Progenitor cell of endocrine pancreas (in vitro differentiated cells): ENCODE results near the gene ARHGAP11B.
"Not testable (repeated sequence)": the region's sequence is repeated elsewhere in the genome, so short reads cannot be mapped to it uniquely, and the experiment has no call there.

Source experiments
- DNase-seq: peaks from one replicate; pipeline ENCODE4 v3.0.0; 2021; ENCODE audit warnings: low spot score; ENCODE audit not compliant: unreplicated experiment
- H3K27ac Mint-ChIP-seq: 2 replicates; pipeline ENCODE4 v1.8.0; 2021; ENCODE audit warnings: mild to moderate bottlenecking, moderate library complexity, mixed read lengths
- H3K27me3 Mint-ChIP-seq: 2 replicates; pipeline ENCODE4 v1.8.0; 2021; ENCODE audit warnings: mixed read lengths
- H3K36me3 Mint-ChIP-seq: 2 replicates; pipeline ENCODE4 v1.8.0; 2022; ENCODE audit warnings: mixed read lengths; ENCODE audit not compliant: insufficient read depth
- H3K4me1 Mint-ChIP-seq: 2 replicates; pipeline ENCODE4 v1.8.0; 2021; ENCODE audit warnings: low read depth, mixed read lengths
- H3K4me3 Mint-ChIP-seq: 2 replicates; pipeline ENCODE4 v1.8.0; 2021; ENCODE audit warnings: low read depth, mild to moderate bottlenecking, moderate library complexity, mixed read lengths
- H3K9me3 Mint-ChIP-seq: 2 replicates; pipeline ENCODE4 v1.8.0; 2021; ENCODE audit warnings: low read depth, mixed read lengths
- TF ChIP-seq, protein P1 (sequence below): fragments of 200-600 bp; sonication (generic); IDR thresholded peaks from one replicate; pipeline ENCODE4 v1.5.0; 2021; ENCODE audit warnings: antibody characterized with exemption, mild to moderate bottlenecking; ENCODE audit not compliant: unreplicated experiment

ARHGAP11B gene

DNA sequence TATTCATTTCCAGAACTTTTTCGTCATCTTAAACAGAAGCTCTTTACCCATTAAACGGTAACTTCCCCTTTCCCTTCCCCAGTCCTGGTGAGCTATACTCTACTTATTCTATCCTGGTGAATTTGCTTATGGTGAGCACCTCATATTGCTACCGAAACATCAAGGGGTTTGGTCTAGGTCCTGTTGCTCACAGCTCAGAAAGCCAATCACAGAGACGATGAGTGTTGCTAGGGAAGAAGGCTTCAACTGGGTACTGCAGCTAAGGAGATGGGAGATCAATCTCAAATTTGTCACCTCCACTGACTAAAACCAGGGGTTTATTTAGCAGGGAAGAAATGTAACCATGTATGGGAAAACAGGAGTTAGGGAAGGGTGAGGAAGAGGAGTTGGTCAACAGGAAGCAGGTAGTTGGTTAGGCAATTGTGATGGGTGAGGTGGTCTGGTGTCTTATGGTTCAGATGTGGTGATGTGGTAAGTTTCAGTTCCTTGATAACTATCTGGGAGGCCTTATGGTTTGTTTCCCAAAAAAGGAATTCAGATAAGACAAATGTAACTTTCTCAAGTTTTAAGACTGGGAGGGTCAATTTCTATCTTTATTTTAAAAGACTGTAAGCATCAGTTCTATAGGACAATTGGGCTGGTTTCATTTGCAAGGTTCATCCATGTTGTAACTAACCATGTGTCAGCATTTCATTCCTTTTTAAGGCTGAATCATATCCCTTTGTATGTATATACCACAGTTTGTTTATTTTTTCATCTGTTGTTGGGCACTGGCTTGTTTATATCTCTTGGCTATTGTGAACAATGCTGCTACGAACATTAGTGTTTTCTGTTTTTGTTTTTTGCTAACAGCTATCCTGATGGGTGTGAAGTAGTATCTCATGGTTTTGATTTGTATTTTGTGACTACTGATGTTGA, 24.3 kb downstream of the ARHGAP11B start:
- no peak overlapping the region for H3K27ac Mint-ChIP-seq
- H3K4me1 Mint-ChIP-seq = no peaks in the 10 kb centered on the region

DNA sequence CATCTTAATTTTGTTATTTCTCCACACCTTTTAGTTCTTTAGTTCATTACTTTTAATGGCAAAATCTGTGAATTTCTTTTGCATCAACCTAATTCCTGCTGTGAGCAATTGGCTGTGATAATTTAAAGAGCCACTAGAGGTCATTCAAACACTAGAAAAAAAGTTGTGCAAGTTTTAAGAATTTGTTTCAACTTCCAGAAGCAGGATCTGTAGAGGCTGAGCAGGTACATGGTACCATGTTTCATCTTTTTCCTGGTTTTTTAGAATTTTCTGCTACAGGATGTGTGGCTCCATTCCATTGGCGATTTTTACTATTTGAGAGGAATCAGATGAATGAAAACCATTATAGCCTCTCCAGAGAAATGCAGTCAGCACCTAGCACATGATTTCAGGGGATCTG, 35.2 kb downstream of the ARHGAP11B start:
- H3K36me3 Mint-ChIP-seq, DNase-seq, H3K4me3 Mint-ChIP-seq, H3K9me3 Mint-ChIP-seq, H3K27me3 Mint-ChIP-seq, H3K4me1 Mint-ChIP-seq, H3K27ac Mint-ChIP-seq: not testable (repeated sequence)
- TF ChIP-seq, protein P1, sequence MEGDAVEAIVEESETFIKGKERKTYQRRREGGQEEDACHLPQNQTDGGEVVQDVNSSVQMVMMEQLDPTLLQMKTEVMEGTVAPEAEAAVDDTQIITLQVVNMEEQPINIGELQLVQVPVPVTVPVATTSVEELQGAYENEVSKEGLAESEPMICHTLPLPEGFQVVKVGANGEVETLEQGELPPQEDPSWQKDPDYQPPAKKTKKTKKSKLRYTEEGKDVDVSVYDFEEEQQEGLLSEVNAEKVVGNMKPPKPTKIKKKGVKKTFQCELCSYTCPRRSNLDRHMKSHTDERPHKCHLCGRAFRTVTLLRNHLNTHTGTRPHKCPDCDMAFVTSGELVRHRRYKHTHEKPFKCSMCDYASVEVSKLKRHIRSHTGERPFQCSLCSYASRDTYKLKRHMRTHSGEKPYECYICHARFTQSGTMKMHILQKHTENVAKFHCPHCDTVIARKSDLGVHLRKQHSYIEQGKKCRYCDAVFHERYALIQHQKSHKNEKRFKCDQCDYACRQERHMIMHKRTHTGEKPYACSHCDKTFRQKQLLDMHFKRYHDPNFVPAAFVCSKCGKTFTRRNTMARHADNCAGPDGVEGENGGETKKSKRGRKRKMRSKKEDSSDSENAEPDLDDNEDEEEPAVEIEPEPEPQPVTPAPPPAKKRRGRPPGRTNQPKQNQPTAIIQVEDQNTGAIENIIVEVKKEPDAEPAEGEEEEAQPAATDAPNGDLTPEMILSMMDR = peak; percentile 69

More for the DNA sequence above, 24.3 kb downstream of the ARHGAP11B start:
- no peak for DNase-seq
- Mint-ChIP-seq H3K27me3 (no peaks in the 10 kb centered on the region), H3K36me3 (peaks cover 7% of the 10 kb centered on the region), H3K9me3 (no peaks in the 10 kb centered on the region), H3K4me3 (no peak overlapping the region)
- TF ChIP-seq, protein P1 = no peak

GRCh38 chr15:30669621-30670020, 43.7 kb downstream of the ARHGAP11B start:
- H3K27me3 Mint-ChIP-seq, H3K4me3 Mint-ChIP-seq, DNase-seq, H3K4me1 Mint-ChIP-seq, H3K27ac Mint-ChIP-seq, H3K9me3 Mint-ChIP-seq, H3K36me3 Mint-ChIP-seq: not testable (repeated sequence)

DNA sequence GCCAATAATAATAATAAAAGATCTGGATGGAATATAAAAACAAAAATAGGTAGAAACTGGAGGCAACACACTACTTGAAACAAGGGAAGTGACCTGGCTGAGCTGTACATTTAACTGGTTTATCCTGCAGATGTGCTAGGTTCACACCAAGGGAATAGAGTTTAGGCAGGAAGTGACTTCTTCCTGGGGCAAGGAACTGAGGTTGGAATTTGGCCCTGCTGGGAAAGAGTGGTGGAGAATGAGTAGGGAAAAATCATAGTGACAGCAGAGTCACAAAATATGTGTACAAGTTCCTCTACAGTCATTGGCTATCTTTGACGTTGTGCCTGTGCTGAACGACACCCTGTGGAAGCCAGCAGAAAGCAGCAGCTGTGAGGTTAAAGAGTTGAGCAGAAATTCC, 44.1 kb downstream of the ARHGAP11B start:
- DNase-seq = no peak
- TF ChIP-seq, protein P1 = no peak
- H3K27ac Mint-ChIP-seq = no peak overlapping the region
- H3K4me3 Mint-ChIP-seq = no peak overlapping the region
- peaks cover 8% of the 10 kb centered on the region for H3K36me3 Mint-ChIP-seq
- H3K27me3 Mint-ChIP-seq = no peaks in the 10 kb centered on the region
- H3K4me1 Mint-ChIP-seq = no peaks in the 10 kb centered on the region
- H3K9me3 Mint-ChIP-seq = no peaks in the 10 kb centered on the region

GRCh38 chr15:30671309-30671708, 45.4 kb downstream of the ARHGAP11B start:
- H3K27me3 Mint-ChIP-seq = no peaks in the 10 kb centered on the region
- H3K9me3 Mint-ChIP-seq = no peaks in the 10 kb centered on the region
- DNase-seq = no peak
- no peaks in the 10 kb centered on the region for H3K4me1 Mint-ChIP-seq
- no peak overlapping the region for H3K4me3 Mint-ChIP-seq
- H3K27ac Mint-ChIP-seq = no peak overlapping the region
- H3K36me3 Mint-ChIP-seq = peaks cover 8% of the 10 kb centered on the region
- TF ChIP-seq, protein P1 = no peak

- Mint-ChIP-seq H3K36me3 (peaks cover 11% of the 10 kb centered on the region), H3K27me3 (no peaks in the 10 kb centered on the region), H3K4me3 (no peak overlapping the region), H3K27ac (no peak overlapping the region), H3K9me3 (peaks cover 8% of the 10 kb centered on the region), H3K4me1 (no peaks in the 10 kb centered on the region)
- no peak for DNase-seq
- TF ChIP-seq, protein P1 = no peak
Measured at GRCh38 chr15:30675126-30675525, 49.2 kb downstream of the ARHGAP11B start.

- not testable (repeated sequence) for H3K9me3 Mint-ChIP-seq, DNase-seq, H3K27ac Mint-ChIP-seq, H3K4me1 Mint-ChIP-seq, H3K4me3 Mint-ChIP-seq, H3K27me3 Mint-ChIP-seq
- peaks cover 11% of the 10 kb centered on the region for H3K36me3 Mint-ChIP-seq
Measured at GRCh38 chr15:30675891-30676290, 50.0 kb downstream of the ARHGAP11B start.

GRCh38 chr15:30680997-30681396, 55.1 kb downstream of the ARHGAP11B start:
- not testable (repeated sequence) for H3K27ac Mint-ChIP-seq, H3K4me1 Mint-ChIP-seq, DNase-seq, H3K9me3 Mint-ChIP-seq, H3K27me3 Mint-ChIP-seq, H3K36me3 Mint-ChIP-seq, H3K4me3 Mint-ChIP-seq
